GM10248 (cell line): ENCODE measurements around the gene HFE.
"Not testable (repeated sequence)": the region's sequence is repeated elsewhere in the genome, so short reads cannot be mapped to it uniquely, and the experiment has no call there.

Experiments used
- CTCF ChIA-PET: fragments of 300-600 bp; sonication (Branson Sonifier 250); formaldehyde crosslinking; extraction: SDS; loops from one replicate; lab custom pipeline; 2021; ENCODE audit warnings: antibody characterized with exemption; lab: Yijun Ruan, JAX
- POLR2A ChIA-PET: fragments of 350-650 bp; sonication (Branson Sonifier 250); formaldehyde crosslinking; extraction: SDS; loops from one replicate; lab custom pipeline; 2020; ENCODE audit warnings: antibody characterized with exemption; lab: Yijun Ruan, JAX
- DNase-seq: peaks from one replicate; pipeline ENCODE4 v3.0.0; 2012; ENCODE audit errors: extremely low spot score
- TF ChIP-seq, protein P1 (sequence below): IDR thresholded peaks from 2 replicates; pipeline ENCODE4 v1.5.1; 2012; ENCODE audit warnings: mild to moderate bottlenecking, low read depth; ENCODE audit errors: extremely low read depth, missing control alignments, control extremely low read depth

The HFE gene

DNA sequence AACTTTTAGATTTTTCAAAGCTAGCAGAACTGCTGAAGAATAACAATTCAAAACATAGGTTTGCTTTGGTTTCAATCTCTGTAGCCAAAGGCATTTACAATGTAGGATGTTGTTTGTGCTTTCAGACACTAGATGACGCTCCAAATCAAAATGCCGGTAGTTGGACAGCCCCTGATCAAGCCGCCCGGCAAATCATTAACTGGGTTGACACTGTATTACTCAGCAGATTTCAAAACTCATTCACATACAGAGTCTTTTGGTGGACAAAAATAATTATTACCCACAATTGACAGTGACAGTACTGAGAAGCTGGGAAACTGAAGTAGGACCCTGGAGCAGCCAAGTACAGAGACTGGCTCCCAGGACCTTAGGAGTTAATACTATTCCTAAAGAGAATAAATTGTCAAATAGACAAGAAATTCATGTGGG lies 21.3 kb upstream of the HFE start:
- TF ChIP-seq, protein P1, sequence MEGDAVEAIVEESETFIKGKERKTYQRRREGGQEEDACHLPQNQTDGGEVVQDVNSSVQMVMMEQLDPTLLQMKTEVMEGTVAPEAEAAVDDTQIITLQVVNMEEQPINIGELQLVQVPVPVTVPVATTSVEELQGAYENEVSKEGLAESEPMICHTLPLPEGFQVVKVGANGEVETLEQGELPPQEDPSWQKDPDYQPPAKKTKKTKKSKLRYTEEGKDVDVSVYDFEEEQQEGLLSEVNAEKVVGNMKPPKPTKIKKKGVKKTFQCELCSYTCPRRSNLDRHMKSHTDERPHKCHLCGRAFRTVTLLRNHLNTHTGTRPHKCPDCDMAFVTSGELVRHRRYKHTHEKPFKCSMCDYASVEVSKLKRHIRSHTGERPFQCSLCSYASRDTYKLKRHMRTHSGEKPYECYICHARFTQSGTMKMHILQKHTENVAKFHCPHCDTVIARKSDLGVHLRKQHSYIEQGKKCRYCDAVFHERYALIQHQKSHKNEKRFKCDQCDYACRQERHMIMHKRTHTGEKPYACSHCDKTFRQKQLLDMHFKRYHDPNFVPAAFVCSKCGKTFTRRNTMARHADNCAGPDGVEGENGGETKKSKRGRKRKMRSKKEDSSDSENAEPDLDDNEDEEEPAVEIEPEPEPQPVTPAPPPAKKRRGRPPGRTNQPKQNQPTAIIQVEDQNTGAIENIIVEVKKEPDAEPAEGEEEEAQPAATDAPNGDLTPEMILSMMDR: peak; percentile 71
- DNase-seq: peak; percentile 79
- ChIA-PET CTCF (interaction anchor here (1.0 to 22.5 kb wide), 16 partner anchors 10 to 137 kb away, joined by 3 to 631 read pairs (median 6); partner anchors contain the start of gene HFE), POLR2A (no interaction called here)

DNA sequence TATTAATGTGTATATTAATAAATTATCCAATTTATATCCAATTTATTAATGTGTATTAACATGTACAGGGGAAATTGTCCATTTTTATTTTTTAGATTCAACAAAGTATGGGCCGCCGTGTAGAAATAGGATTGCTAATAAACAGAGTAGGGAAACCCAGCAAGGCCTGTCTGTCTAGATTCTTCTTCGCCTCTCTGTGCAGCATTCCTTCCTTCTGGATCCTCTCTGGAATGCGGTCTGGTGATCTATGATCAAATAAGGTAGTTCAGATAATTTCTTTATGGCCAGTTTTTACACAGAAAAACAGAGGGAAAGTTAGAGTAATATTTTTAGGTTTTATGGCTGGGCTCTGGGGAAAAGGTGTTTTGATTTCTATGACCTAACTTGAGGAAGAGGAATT lies 19.9 kb upstream of the HFE start:
- TF ChIP-seq, protein P1: no peak
- CTCF ChIA-PET: interaction anchor here (0.8 to 22.5 kb wide), 3 partner anchors 15 to 26 kb away, joined by 3 to 631 read pairs (median 30); partner anchors contain the start of gene HFE
- POLR2A ChIA-PET: no interaction called here
- no peak for DNase-seq

DNA sequence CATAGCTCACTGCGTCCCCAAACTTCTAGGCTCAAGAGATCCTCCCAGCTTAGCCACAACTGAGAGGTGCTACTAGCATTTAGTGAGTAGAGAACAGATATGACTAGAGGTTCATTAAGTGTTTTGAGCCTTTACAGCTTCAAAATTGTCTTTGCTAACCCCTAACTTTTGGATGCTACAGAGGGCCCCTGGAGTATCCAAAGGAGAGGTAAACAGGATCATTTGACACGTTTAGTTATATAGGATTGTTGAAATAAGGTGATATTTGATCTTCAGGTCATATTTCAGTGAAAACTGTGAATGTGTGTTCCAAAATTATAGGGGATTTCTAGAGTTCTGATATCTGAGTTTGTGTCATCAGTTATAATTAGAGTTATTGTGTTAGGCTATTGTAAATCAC lies 19.2 kb upstream of the HFE start:
- CTCF ChIA-PET: interaction anchor here (1.0 to 22.5 kb wide), 3 partner anchors 16 to 41 kb away, joined by 3 to 631 read pairs (median 4); partner anchors contain the start of gene HFE
- POLR2A ChIA-PET: no interaction called here
- DNase-seq: no peak
- TF ChIP-seq, protein P1: no peak

DNA sequence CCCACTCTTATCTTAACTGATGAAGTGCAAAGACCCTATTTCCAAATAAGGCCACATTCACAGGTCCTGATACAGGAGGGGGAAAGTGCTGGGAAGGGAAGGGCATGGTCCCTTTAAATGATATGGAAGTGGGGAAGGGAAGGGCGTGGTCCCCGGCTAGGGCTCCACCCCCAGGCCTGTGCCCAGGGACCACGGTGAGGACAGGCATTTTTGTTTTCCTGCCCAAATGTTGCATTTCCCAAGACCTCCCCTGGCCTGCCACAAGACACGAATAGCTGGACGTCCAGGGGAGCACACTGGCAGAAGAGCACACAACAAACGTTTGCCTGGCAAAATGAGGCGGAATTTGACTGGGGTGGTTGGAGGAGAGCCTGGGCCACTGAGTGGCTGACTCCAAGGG lies 16.1 kb upstream of the HFE start:
- CTCF ChIA-PET: interaction anchor here (1.6 to 22.5 kb wide), 3 partner anchors 10 to 26 kb away, joined by 3 to 631 read pairs (median 16); partner anchors contain the start of gene HFE
- DNase-seq: no peak
- POLR2A ChIA-PET: interaction anchor here (0.6 to 1.4 kb wide), 2 partner anchors 27 to 1082 kb away, joined by 3 to 4 read pairs; a partner anchor contains a TSS
- TF ChIP-seq, protein P1: no peak

DNA sequence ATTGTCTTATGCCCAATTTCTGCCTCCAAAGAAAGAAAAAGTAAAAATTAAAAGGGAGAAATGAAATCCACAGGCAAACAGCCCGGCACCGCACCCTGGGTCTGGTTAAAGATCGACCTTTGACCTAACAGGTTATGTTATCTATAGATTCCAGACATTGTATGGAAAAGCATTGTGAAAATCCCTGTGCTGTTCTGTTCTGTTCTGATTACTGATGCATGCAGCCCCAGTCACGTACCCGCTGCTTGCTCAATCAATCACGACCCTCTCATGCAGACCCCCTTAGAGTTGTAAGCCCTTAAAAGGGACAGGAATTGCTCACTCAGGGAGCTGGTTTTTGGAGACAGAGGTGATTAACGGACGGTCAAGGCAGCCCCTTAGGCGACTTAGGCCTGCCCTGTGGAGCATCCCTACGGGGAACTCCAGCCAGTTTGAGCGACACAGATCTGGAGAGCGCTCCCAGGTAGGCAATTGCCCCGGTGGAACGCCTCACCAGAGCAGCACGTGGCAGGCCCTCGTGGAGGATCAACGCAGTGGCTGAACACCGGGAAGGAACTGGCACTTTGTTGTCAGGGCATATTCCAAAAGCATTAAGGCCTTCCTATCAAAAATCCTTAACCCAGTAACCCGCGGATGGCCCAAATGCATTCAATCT lies 12.0 kb upstream of the HFE start:
- no peak for DNase-seq
- TF ChIP-seq, protein P1: no peak
- POLR2A ChIA-PET: no interaction called here
- CTCF ChIA-PET: interaction anchor here (22.5 kb wide), 1 partner anchor 18 kb away, joined by 631 read pairs; the partner anchor contains the start of gene HFE

DNA sequence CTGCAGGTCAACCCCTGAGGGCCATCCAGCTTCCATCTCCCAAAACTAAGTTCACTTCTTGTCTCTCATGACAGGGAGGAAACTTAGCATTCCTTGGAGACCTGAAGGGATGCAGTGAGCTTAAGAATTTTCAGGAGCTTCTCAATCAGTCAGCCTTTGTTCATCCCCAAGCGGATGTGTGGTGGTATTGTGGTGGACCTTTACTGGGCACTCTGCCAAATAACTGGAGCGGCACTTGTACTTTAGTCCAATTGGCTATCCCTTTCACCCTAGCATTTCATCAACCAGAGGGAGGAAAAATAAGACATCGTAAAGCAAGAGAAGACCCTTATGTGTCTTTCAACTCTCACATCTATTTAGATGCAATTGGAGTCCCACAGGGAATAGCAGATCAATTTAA lies 9.2 kb upstream of the HFE start:
- CTCF ChIA-PET: interaction anchor here (1.1 to 22.5 kb wide), 3 partner anchors 9 to 17 kb away, joined by 4 to 631 read pairs (median 6); partner anchors contain the start of gene HFE
- POLR2A ChIA-PET, DNase-seq: not testable (repeated sequence)

DNA sequence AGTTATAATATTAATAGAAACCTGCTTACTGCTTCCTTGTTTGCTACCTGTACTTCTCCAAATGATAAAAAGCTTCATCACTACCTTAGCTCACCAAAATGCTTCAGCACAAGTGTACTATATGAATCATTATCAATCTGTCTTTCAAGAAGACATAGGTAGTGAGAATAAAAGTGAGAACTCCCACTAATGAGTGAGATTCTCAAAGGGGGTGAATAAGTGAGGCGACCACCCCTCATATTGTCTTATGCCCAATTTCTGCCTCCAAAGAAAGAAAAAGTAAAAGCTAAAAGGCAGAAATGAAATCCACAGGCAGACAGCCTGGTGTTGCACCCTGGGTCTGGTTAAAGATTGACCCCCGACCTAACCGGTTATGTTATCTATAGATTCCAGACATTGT lies 6.1 kb upstream of the HFE start:
- ChIA-PET CTCF (interaction anchor here (1.0 to 4.3 kb wide), 5 partner anchors 10 to 16 kb away, joined by 3 to 30 read pairs (median 12); no protein-coding TSS in a partner anchor), POLR2A (interaction anchor here (0.6 kb wide), 2 partner anchors 169 to 1198 kb away, joined by 3 to 4 read pairs; a partner anchor contains a TSS)
- DNase-seq: not testable (repeated sequence)
